Keratinocyte (primary cell): ENCODE results near the gene ARHGAP6. TPM values are rescaled to one million over a fixed set of nuclear protein-coding genes. Genes with fewer than 3 reads are reported as not detected.

Experiments
- DNase-seq: peaks from one replicate; pipeline ENCODE4 v3.0.0-alpha.2; 2011; ENCODE audit warnings: low read depth, missing footprints, low spot score
- FAIRE-seq: peaks from 2 replicates; lab custom pipeline; 2011; peaks lifted over from hg19 to GRCh38; lab: Jason Lieb, UNC
- H2AFZ ChIP-seq: 2 replicates; pipeline ENCODE4 v1.6.0; 2012; ENCODE audit warnings: low read length, control low read depth, inconsistent platforms; ENCODE audit not compliant: control insufficient read depth
- H3K27ac ChIP-seq: 2 replicates; pipeline ENCODE4 v1.5.1; 2011; ENCODE audit warnings: low read length; ENCODE audit not compliant: control insufficient read depth, insufficient read depth
- H3K27me3 ChIP-seq: 3 replicates; pipeline ENCODE4 v1.6.0; 2011; ENCODE audit warnings: low read length; ENCODE audit not compliant: control insufficient read depth, insufficient read depth; ENCODE audit errors: extremely low read depth
- H3K36me3 ChIP-seq, 2 experiments: 2 replicates in 1 of 2; 3 replicates in 1 of 2; pipeline ENCODE4 v1.5.1; 2011; ENCODE audit warnings: low read length in 2 of 2, mild to moderate bottlenecking in 1 of 2; ENCODE audit not compliant: control insufficient read depth in 2 of 2, insufficient read depth in 2 of 2; ENCODE audit errors: extremely low read depth in 1 of 2
- H3K4me1 ChIP-seq: 3 replicates; pipeline ENCODE4 v1.5.1; 2011; ENCODE audit warnings: low read length; ENCODE audit not compliant: control insufficient read depth, insufficient read depth; ENCODE audit errors: extremely low read depth
- H3K4me2 ChIP-seq: 3 replicates; pipeline ENCODE4 v1.6.0; 2011; ENCODE audit warnings: low read depth, low read length; ENCODE audit not compliant: control insufficient read depth, insufficient read depth; ENCODE audit errors: extremely low read depth
- H3K4me3 ChIP-seq, 3 experiments: fragments of 200-600 bp in 1 of 3; sonication (generic) in 1 of 3; 2 replicates in 2 of 3; 3 replicates in 1 of 3; pipeline ENCODE4 v1.5.1; 2011 to 2016; ENCODE audit warnings: low read length in 3 of 3, mild to moderate bottlenecking in 3 of 3, control low read depth in 2 of 3, inconsistent platforms in 1 of 3, low read depth in 1 of 3, mixed read lengths in 1 of 3, mixed run types in 1 of 3, moderate library complexity in 1 of 3; ENCODE audit not compliant: control insufficient read depth in 2 of 3, insufficient read depth in 2 of 3; ENCODE audit errors: extremely low read depth in 1 of 3
- H3K79me2 ChIP-seq: 2 replicates; pipeline ENCODE4 v1.6.0; 2012; ENCODE audit warnings: low read length; ENCODE audit not compliant: control insufficient read depth, insufficient read depth
- H3K9ac ChIP-seq: 3 replicates; pipeline ENCODE4 v1.6.0; 2011; ENCODE audit warnings: low read length; ENCODE audit not compliant: control insufficient read depth, insufficient read depth; ENCODE audit errors: extremely low read depth
- H3K9me1 ChIP-seq: 3 replicates; pipeline ENCODE4 v1.6.0; 2011; ENCODE audit warnings: low read length; ENCODE audit not compliant: control insufficient read depth, insufficient read depth; ENCODE audit errors: extremely low read depth
- H3K9me3 ChIP-seq: 2 replicates; pipeline ENCODE4 v1.5.1; 2012; ENCODE audit warnings: low read depth, low read length; ENCODE audit not compliant: control insufficient read depth
- H4K20me1 ChIP-seq: 3 replicates; pipeline ENCODE4 v1.6.0; 2011; ENCODE audit warnings: low read length; ENCODE audit not compliant: control insufficient read depth, insufficient read depth; ENCODE audit errors: extremely low read depth
- CTCF ChIP-seq, 3 experiments: IDR thresholded peaks in 1 of 3; conservative IDR thresholded peaks in 1 of 3; optimal IDR thresholded peaks in 1 of 3; 2 replicates in 2 of 3; 3 replicates in 1 of 3; pipeline versions ENCODE3 to v1.5.1; 2011; ENCODE audit warnings: low read length in 3 of 3, mild to moderate bottlenecking in 3 of 3, moderate library complexity in 2 of 3, control low read depth in 1 of 3, inconsistent platforms in 1 of 3; ENCODE audit not compliant: insufficient read depth in 2 of 3; ENCODE audit errors: extremely low read depth in 1 of 3
- EZH2 ChIP-seq: IDR thresholded peaks from one replicate; pipeline ENCODE4 v1.6.1; 2012; ENCODE audit warnings: inconsistent platforms, mild to moderate bottlenecking, low read length, moderate library complexity
- dilution Hi-C: fragments of 300-500 bp; cut with MboI; formaldehyde crosslinking; loops from one replicate; pipeline ENCODE4 v1.7.0; 2020; ENCODE audit warnings: low sequenced_read_pairs; ENCODE audit not compliant: extremely low pct_ligation_motif_present
- polyA plus RNA-seq, 5 experiments: library from polyadenylated mRNA; depleted of rRNA in 3 of 5; stranded (reverse) in 3 of 5; stranded (forward) in 1 of 5; unstranded in 1 of 5; fragments of >200 nt; gene quantifications; 1 replicate in 1 of 5; 2 replicates in 3 of 5; 3 replicates in 1 of 5; pipeline versions ENCODE4 v1.2.1 to v1.2.3, GENCODE V29; 2011 to 2012; ENCODE audit warnings: missing spikeins in 2 of 5, low read depth in 1 of 5, low replicate concordance in 1 of 5

Gene ARHGAP6
- polyA plus RNA-seq, 1 donor (not counting 4 experiments of a cell fraction or from before 2014, with no cell fraction given), result 0.01 TPM

- no peaks in the 10 kb centered on the region for H3K9me3 ChIP-seq
- peaks cover 6 to 7% of the 10 kb centered on the region in 2 experiments for H3K36me3 ChIP-seq
- peak overlapping the region; percentile 71 to 80 (median 79) for H3K4me3 ChIP-seq
- dilution Hi-C loops, result no loop called here
- no peak for DNase-seq
- H3K9ac ChIP-seq, result peak overlapping the region; percentile 90
- H3K27me3 ChIP-seq, result no peaks in the 10 kb centered on the region
- FAIRE-seq, result no peak
- H2AFZ ChIP-seq, result no peak overlapping the region
- H3K27ac ChIP-seq, result peak overlapping the region; percentile 91
- no peak for TF ChIP-seq EZH2
- no peak for TF ChIP-seq CTCF (optimal IDR thresholded peaks at IDR 0.05 in 1 of 3, IDR thresholded peaks at IDR 0.05 in 1 of 3, conservative IDR thresholded peaks at IDR 0.05 in 1 of 3; ENCODE audit: extremely low read depth in 1 of 3, insufficient read depth in 2 of 3, low read length in 3 of 3)
- peaks cover 13% of the 10 kb centered on the region for H3K4me1 ChIP-seq
- H3K4me2 ChIP-seq, result peak overlapping the region; percentile 87
- no peaks in the 10 kb centered on the region for H3K9me1 ChIP-seq
- H3K79me2 ChIP-seq, result peaks cover 17% of the 10 kb centered on the region
- H4K20me1 ChIP-seq, result no peaks in the 10 kb centered on the region
These were observed 553.8 kb downstream of the ARHGAP6 start for GRCh38 chrX:11111947-11112346.

GRCh38 chrX:11111037-11111851 lies 554.5 kb downstream of the ARHGAP6 start, which contains the start of gene HCCS:
Gene HCCS (plus strand): TSS chrX:11111332. CDS start chrX:11112061, 729 bp downstream.
- H3K36me3 ChIP-seq, result peaks cover 6 to 7% of the 10 kb centered on the region in 2 experiments
- H3K9me3 ChIP-seq, result no peaks in the 10 kb centered on the region
- H3K9ac ChIP-seq, result peak within 1 kb of the TSS; percentile 90
- DNase-seq, result peak; percentile 11
- peaks cover 17% of the 10 kb centered on the region for H3K79me2 ChIP-seq
- FAIRE-seq, result no peak
- peak within 1 kb of the TSS; percentile 72 for H2AFZ ChIP-seq
- TF ChIP-seq EZH2, result no peak
- no peak for TF ChIP-seq CTCF (optimal IDR thresholded peaks at IDR 0.05 in 1 of 3, IDR thresholded peaks at IDR 0.05 in 1 of 3, conservative IDR thresholded peaks at IDR 0.05 in 1 of 3; ENCODE audit: extremely low read depth in 1 of 3, insufficient read depth in 2 of 3, low read length in 3 of 3)
- H3K27ac ChIP-seq, result peak within 1 kb of the TSS; percentile 91
- H3K4me3 ChIP-seq, result peak within 1 kb of the TSS; percentile 71 to 80 (median 79)
- no peaks in the 10 kb centered on the region for H3K27me3 ChIP-seq
- dilution Hi-C loops, result no loop called here
- no peaks in the 10 kb centered on the region for H4K20me1 ChIP-seq
- peaks cover 13% of the 10 kb centered on the region for H3K4me1 ChIP-seq
- H3K4me2 ChIP-seq, result peak within 1 kb of the TSS; percentile 87
- H3K9me1 ChIP-seq, result no peaks in the 10 kb centered on the region
